Measurements from ENCODE around the gene NLGN1. TPM values are rescaled to one million over a fixed set of nuclear protein-coding genes. Genes with fewer than 3 reads are reported as not detected.

The NLGN1 gene
- polyA plus RNA-seq, 1 donor from 2014 or later: 2.7 TPM

DNA sequence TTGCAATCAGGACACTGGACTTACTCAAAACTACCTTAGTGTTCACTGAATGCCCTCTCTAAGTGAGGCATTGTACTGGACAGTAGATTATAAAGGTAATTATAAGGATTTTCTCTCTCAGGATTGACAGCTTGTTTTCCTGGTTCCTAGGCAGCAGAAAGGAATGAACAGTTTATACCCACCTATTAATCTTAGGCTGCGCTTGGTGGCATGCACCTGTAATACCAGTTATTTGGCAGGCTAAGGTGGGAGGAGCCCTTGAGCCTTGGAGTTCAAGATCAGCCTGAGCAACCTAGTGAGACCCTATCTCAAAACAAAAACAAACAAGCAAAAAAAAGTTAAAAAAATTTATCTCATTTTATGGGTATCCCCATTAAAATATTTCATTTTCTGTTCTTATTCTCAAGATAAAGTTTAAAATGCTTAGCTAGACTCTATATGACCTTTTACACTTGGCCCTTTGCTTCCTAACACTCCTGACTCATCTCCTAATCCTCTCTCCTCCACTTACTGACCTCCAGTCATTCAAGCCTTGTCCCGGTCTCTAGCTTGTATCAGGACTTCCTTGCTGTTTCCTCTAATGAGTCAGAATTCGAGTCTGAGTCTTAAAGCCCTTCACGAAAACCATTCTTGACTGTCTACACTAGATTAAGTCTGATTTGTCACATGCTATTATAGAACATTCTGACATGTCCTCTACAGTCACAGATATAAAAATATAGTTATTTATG lies 348.6 kb downstream of the NLGN1 start:
- Histone ChIP-seq H3F3A (ENCODE audit: insufficient read depth, low read length, poor library complexity, severe bottlenecking) (no peaks in the 10 kb centered on the region), H3K4me3 (ENCODE audit: low read length) (no peak overlapping the region), H3K36me3 (ENCODE audit: insufficient read depth, low read length) (no peaks in the 10 kb centered on the region), H3K9me2 (ENCODE audit: insufficient read depth, low read length) (no peaks in the 10 kb centered on the region), H2AFZ (ENCODE audit: low read depth, low read length) (no peak overlapping the region), H3K4me2 (ENCODE audit: low read length) (no peak overlapping the region), H3K27ac (ENCODE audit: low read length) (no peak overlapping the region), H3K79me2 (replicated peaks; ENCODE audit: insufficient read depth, low read length) (no peaks in the 10 kb centered on the region), H3K9ac (ENCODE audit: low read length) (no peak overlapping the region), H3K9me3 (ENCODE audit: low read length) (no peaks in the 10 kb centered on the region), H4K20me1 (ENCODE audit: insufficient read depth) (no peaks in the 10 kb centered on the region), H3K27me3 (ENCODE audit: insufficient read depth, low read depth, low read length) (no peaks in the 10 kb centered on the region)
- TF ChIP-seq, protein P1, sequence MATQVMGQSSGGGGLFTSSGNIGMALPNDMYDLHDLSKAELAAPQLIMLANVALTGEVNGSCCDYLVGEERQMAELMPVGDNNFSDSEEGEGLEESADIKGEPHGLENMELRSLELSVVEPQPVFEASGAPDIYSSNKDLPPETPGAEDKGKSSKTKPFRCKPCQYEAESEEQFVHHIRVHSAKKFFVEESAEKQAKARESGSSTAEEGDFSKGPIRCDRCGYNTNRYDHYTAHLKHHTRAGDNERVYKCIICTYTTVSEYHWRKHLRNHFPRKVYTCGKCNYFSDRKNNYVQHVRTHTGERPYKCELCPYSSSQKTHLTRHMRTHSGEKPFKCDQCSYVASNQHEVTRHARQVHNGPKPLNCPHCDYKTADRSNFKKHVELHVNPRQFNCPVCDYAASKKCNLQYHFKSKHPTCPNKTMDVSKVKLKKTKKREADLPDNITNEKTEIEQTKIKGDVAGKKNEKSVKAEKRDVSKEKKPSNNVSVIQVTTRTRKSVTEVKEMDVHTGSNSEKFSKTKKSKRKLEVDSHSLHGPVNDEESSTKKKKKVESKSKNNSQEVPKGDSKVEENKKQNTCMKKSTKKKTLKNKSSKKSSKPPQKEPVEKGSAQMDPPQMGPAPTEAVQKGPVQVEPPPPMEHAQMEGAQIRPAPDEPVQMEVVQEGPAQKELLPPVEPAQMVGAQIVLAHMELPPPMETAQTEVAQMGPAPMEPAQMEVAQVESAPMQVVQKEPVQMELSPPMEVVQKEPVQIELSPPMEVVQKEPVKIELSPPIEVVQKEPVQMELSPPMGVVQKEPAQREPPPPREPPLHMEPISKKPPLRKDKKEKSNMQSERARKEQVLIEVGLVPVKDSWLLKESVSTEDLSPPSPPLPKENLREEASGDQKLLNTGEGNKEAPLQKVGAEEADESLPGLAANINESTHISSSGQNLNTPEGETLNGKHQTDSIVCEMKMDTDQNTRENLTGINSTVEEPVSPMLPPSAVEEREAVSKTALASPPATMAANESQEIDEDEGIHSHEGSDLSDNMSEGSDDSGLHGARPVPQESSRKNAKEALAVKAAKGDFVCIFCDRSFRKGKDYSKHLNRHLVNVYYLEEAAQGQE (IDR thresholded peaks at IDR 0.05; ENCODE audit: borderline replicate concordance): no peak
- TF ChIP-seq RAD21 (conservative IDR thresholded peaks at IDR 0.05) (no peak), MXI1 (conservative IDR thresholded peaks at IDR 0.05; ENCODE audit: poor library complexity, severe bottlenecking) (no peak), POLR2AphosphoS5 (IDR thresholded peaks at IDR 0.05) (no peak), TAF1 (IDR thresholded peaks at IDR 0.05; ENCODE audit: low read depth) (no peak), SMC3 (conservative IDR thresholded peaks at IDR 0.05; ENCODE audit: poor library complexity) (no peak), EZH2 (IDR thresholded peaks at IDR 0.05; ENCODE audit: borderline replicate concordance, insufficient read depth, low read length, poor library complexity, severe bottlenecking) (no peak), EP300 (conservative IDR thresholded peaks at IDR 0.05; ENCODE audit: poor library complexity, severe bottlenecking) (no peak)
- TF ChIP-seq, protein P2, sequence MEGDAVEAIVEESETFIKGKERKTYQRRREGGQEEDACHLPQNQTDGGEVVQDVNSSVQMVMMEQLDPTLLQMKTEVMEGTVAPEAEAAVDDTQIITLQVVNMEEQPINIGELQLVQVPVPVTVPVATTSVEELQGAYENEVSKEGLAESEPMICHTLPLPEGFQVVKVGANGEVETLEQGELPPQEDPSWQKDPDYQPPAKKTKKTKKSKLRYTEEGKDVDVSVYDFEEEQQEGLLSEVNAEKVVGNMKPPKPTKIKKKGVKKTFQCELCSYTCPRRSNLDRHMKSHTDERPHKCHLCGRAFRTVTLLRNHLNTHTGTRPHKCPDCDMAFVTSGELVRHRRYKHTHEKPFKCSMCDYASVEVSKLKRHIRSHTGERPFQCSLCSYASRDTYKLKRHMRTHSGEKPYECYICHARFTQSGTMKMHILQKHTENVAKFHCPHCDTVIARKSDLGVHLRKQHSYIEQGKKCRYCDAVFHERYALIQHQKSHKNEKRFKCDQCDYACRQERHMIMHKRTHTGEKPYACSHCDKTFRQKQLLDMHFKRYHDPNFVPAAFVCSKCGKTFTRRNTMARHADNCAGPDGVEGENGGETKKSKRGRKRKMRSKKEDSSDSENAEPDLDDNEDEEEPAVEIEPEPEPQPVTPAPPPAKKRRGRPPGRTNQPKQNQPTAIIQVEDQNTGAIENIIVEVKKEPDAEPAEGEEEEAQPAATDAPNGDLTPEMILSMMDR (IDR thresholded peaks at IDR 0.05; ENCODE audit: poor library complexity, severe bottlenecking): no peak

DNA sequence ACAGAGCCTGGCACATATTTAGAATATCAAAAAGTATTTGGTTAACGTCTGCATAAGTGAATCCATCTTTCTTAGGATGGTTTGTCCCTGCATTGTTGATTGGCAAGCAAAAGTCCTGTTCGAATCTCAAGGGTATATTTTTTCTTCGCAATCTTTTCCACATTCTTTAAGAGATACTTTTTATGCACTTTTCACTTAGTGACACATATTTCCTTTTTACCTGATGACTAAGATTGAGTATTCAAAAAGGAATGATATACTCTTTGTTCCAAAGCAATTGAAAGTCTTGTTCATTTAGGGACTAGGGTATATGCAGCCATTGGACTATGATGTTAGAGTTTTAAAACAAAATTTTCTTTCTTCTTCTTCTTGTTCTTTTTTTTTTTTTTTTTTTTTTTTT lies 349.9 kb downstream of the NLGN1 start:
- Histone ChIP-seq H3K27me3 (ENCODE audit: insufficient read depth, low read depth, low read length) (no peaks in the 10 kb centered on the region), H3F3A (ENCODE audit: insufficient read depth, low read length, poor library complexity, severe bottlenecking) (no peaks in the 10 kb centered on the region), H2AFZ (ENCODE audit: low read depth, low read length) (no peak overlapping the region), H3K9me2 (ENCODE audit: insufficient read depth, low read length) (no peaks in the 10 kb centered on the region), H3K4me3 (ENCODE audit: low read length) (no peak overlapping the region), H3K4me2 (ENCODE audit: low read length) (no peak overlapping the region), H3K27ac (ENCODE audit: low read length) (no peak overlapping the region), H3K36me3 (ENCODE audit: insufficient read depth, low read length) (no peaks in the 10 kb centered on the region), H3K79me2 (replicated peaks; ENCODE audit: insufficient read depth, low read length) (no peaks in the 10 kb centered on the region), H3K9me3 (ENCODE audit: low read length) (no peaks in the 10 kb centered on the region), H3K9ac (ENCODE audit: low read length) (no peak overlapping the region), H4K20me1 (ENCODE audit: insufficient read depth) (no peaks in the 10 kb centered on the region)
- no peak for TF ChIP-seq RAD21 (conservative IDR thresholded peaks at IDR 0.05)

All from neural cell (in vitro differentiated cells).